NCI-H748 (cell line): ENCODE data around the gene ZNF667.

Experiments
- DNase-seq: peaks from one replicate; lab custom pipeline; 2025; ENCODE audit not compliant: unreplicated experiment; lab: John Stamatoyannopoulos, UW

The ZNF667 gene

GRCh38 chr19:56393119-56394012 is 83.8 kb downstream of the ZNF667 start, which contains the start of gene ZNF582:
Gene ZNF582 (minus strand): TSS chr19:56393534. CDS start chr19:56391752, 1,782 bp downstream.
- DNase-seq = peak; percentile 98
